Embryonic facial prominence (tissue), 1 donor: Measurements from ENCODE around the gene OR8K3.

Experiments
- DNase-seq: peaks from one replicate; pipeline ENCODE4 v3.0.0-alpha.2; 2016; ENCODE audit errors: extremely low spot score

Gene OR8K3

GRCh38 chr11:56314844-56315243 is at the start of gene OR8K3:
Gene OR8K3, plus strand, starts transcription at chr11:56315144. Its CDS starts 3,163 bp downstream, at chr11:56318307.
- no peak for DNase-seq

DNA sequence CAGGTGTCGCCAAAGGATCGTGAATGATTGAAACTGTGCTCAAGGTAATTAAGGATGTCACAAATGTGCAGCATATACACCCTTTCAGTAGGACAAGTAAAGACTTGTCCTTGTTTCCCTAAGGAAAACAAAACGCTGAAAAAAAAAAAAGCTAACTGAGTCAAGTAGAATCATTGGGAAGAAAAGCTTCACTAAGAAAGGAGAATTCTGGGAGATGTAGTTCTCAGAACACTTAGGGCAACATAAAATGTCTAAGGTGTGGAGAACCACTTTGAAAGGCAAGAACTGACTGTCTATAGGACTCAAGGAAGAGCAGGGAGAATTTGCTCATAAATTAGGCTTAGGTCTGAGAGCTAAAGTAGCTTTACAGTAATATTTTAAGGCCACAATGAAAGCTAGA is 43.9 kb upstream of the OR8K3 start:
- no peak for DNase-seq

- DNase-seq, result no peak
Measured at GRCh38 chr11:56273854-56274253, 41.1 kb upstream of the OR8K3 start, which contains the start of gene OR5T1. Gene OR5T1, plus strand, starts transcription at chr11:56274154. Its CDS starts 1,485 bp downstream, at chr11:56275639.

GRCh38 chr11:56292154-56292553 is 22.8 kb upstream of the OR8K3 start, which contains the start of gene OR8H1:
Gene OR8H1, minus strand, starts transcription at chr11:56292254. Its CDS starts 1,192 bp downstream, at chr11:56291062.
- DNase-seq, result no peak

DNA sequence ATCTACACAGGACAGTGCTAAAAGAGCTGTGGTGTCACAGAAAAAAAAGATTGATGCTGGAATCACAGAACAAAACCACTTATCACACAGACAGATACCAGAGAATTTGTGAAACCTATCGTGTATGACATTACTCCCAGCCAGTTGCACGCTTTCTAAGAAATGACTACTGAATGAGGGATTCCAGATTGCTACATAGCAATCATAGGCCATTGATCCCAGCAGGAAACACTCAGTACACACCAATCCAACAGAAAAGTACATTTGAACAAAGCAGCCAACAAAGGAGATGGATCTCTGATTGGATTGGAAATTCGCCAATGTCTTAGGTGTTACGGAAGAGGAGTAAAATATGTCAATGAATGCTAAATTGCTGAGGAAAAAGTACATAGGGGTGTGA is 18.0 kb upstream of the OR8K3 start:
- DNase-seq, result no peak

DNA sequence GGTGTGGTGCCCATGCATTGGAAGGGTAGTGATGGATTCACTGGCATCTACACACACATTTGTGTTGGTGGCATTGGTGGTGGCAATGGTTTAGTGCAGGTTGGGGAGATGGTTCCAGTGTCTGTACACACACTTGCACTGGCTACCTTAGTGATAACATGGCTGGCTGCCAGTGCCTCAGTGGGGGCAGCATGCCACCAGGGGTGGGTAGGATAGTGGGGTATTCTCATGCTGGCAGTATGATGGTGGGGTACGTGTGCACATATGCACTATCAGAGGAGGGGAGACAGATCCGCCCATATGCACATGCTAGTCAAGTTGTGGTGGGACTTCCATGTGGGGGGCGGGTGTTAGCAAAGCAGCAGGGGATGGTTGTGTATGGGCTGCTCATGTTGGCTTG is 7.1 kb upstream of the OR8K3 start:
- no peak for DNase-seq

GRCh38 chr11:56331861-56332491 is 17.0 kb downstream of the OR8K3 start:
- no peak for DNase-seq

DNA sequence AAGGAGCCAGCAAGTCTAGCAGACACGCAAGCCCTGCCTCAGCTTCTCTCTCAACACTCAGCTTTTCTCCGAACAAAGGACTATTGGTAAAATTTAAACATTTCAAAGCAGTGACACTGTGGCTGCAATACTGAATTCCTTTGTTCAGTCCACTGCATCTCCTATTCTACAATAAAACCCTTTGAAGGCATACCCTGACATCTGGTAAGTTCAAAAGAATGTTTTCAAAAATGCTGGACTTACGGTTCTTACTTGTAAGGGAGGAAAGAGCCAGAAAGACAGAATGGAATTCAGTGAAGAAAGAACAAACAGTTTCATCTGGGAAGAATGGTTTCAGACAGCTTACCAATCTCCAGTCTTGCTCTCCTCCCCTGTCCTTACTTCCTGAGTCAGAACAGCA is 18.2 kb downstream of the OR8K3 start:
- DNase-seq, result no peak

DNA sequence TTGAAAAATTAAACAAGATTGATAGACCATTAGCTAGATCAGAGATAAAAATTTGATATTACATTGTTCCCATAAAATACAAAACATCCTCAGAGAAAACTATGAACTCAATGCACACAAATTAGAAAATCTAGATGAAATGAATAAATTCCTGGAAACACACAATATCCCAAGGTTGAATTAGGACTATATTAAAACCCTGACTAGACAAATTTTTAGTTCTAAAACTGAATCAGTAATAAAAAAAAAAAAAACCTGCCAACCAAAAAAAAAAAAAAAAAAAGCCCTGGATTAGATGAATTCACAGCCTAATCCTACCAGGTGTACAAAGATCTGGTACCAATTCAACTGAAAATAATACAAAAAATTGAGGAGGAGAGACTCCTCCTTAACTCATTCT is 25.3 kb downstream of the OR8K3 start:
- DNase-seq, result no peak

DNA sequence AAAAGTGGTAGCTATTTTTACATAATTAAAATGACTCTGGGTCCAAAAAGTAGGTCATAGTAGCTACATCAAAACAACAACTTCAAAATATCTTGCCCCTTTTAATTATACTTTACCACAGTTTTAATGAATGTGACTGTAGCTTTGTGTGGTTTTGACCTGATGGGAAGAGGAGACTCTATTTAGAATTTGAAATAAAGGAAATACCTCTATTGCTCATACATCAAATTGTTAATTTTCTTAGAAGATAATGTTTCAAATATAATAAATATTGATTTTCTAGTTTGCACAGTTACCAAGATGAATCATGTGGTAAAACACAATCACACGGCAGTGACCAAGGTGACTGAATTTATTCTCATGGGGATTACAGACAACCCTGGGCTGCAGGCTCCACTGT is 30.8 kb downstream of the OR8K3 start, which contains the start of gene OR8K1:
TSS of gene OR8K1 (plus strand) at position 301 of the 400 bp plus-strand sequence. CDS start at position 301, 0 bp downstream.
- no peak for DNase-seq

- no peak for DNase-seq
Measured at GRCh38 chr11:56353991-56354390, 39.0 kb downstream of the OR8K3 start, which contains the start of gene OR8J1. Gene OR8J1, plus strand, starts transcription at chr11:56354291. Its CDS starts 5,956 bp downstream, at chr11:56360247.
